Measurements from ENCODE around the gene DUSP10.

Gene DUSP10

DNA sequence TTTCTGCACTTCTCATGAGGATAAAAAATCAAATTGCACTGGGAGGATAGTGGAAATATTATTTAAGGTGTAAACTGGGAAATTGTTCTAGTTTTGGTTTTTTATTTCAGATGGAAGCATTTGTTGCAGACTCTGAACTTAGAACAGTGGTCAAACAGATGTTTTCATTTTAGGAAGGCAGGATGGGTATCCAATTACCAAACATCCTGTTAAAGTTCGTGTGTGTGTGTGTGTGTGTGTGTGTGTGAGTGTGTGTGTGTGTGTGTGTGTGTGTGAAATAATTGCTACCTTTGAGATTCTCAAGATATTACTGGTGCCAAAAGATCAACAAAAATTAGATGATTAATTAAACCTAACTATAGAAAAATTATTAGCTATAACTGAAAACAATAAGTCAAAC, 24.3 kb upstream of the DUSP10 start:
- H3K4me3 ChIP-seq (ENCODE audit: low read depth, low read length): no peak overlapping the region
- TF ChIP-seq, protein P1, sequence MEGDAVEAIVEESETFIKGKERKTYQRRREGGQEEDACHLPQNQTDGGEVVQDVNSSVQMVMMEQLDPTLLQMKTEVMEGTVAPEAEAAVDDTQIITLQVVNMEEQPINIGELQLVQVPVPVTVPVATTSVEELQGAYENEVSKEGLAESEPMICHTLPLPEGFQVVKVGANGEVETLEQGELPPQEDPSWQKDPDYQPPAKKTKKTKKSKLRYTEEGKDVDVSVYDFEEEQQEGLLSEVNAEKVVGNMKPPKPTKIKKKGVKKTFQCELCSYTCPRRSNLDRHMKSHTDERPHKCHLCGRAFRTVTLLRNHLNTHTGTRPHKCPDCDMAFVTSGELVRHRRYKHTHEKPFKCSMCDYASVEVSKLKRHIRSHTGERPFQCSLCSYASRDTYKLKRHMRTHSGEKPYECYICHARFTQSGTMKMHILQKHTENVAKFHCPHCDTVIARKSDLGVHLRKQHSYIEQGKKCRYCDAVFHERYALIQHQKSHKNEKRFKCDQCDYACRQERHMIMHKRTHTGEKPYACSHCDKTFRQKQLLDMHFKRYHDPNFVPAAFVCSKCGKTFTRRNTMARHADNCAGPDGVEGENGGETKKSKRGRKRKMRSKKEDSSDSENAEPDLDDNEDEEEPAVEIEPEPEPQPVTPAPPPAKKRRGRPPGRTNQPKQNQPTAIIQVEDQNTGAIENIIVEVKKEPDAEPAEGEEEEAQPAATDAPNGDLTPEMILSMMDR (conservative IDR thresholded peaks at IDR 0.05; ENCODE audit: low read depth, low read length): no peak
- peak; percentile 83 for DNase-seq (ENCODE audit: low read depth)

- DNase-seq (ENCODE audit: low read depth): no peak
- no peak overlapping the region for H3K4me3 ChIP-seq (ENCODE audit: low read depth, low read length)
- TF ChIP-seq, protein P1 (conservative IDR thresholded peaks at IDR 0.05; ENCODE audit: low read depth, low read length): no peak
Measured at GRCh38 chr1:221765527-221765926, 23.6 kb upstream of the DUSP10 start.

DNA sequence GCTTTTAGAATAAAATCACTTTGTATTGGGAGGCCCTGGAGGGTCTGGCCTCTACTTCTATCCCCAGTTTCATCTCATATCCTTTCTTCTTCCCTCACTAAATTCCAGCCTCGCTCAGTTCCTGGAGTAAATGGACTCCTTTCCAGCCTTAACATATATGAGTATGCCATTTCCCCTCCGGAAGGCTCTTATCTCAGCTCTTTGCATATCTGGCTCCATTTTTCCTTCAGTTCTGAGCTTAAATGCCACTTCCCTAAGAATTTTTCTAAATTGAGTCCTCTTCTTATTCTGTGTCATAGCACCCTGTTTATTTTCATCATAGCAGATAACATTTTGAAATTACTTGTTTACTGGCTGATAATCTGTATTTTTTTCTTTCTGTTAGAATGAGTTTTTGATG, 20.2 kb upstream of the DUSP10 start:
- TF ChIP-seq, protein P1 (conservative IDR thresholded peaks at IDR 0.05; ENCODE audit: low read depth, low read length): no peak
- H3K4me3 ChIP-seq (ENCODE audit: low read depth, low read length): no peak overlapping the region

DNA sequence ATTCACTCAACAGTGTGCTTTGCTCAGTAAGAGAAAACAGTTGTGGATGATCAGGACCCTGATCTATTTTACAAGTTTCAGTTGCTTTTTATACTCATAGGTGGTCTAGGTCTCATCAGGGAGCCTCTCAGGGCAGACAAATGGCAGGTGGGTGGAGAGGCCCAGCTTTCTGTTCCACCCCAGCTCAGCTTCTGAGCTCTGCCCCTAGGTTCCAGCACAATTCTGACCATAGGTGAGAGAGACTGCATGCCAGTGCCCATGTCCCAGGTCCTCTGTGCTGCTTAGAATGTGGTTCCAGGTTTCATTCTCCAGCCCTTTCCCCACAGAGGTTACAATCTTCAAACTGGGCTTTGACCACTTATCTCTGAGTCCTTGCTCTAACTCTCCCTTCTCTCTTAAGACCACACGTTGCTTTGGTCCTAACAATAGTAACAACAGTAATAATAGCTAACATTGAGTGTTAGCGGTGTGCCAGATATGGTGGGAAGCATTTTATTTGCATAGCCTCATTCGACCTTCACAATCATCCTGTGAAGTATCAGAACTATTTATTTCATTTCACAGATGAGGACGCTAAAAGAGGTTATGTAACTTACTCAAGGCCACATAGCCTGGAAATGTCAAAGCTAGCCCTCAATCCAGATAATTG, 19.6 kb upstream of the DUSP10 start:
- no peak for DNase-seq (ENCODE audit: low read depth)
- TF ChIP-seq, protein P1 (conservative IDR thresholded peaks at IDR 0.05; ENCODE audit: low read depth, low read length): no peak
- no peak overlapping the region for H3K4me3 ChIP-seq (ENCODE audit: low read depth, low read length)

More for the DNA sequence above, 20.2 kb upstream of the DUSP10 start:
- no peak for DNase-seq (ENCODE audit: low read depth)

DNA sequence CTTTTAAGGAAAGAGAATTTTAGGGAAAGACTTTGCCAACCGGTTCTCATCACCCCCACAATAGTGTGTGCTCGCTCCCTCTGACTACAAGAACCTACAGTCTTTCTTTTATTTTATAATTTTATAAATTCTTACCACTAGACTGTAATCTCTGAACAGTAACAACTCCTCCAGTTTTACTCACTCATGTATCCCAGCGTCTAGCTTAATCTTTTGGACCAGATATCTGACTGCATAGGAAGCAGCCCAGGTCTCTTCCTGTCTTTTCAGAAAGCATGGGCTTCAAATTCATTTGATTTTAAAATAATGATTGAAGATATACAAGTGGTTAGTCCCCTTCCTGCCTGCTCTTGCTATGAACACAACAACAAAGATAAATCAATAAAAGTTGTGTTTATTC, 19.0 kb upstream of the DUSP10 start:
- no peak overlapping the region for H3K4me3 ChIP-seq (ENCODE audit: low read depth, low read length)
- TF ChIP-seq, protein P1 (conservative IDR thresholded peaks at IDR 0.05; ENCODE audit: low read depth, low read length): no peak
- no peak for DNase-seq (ENCODE audit: low read depth)

DNA sequence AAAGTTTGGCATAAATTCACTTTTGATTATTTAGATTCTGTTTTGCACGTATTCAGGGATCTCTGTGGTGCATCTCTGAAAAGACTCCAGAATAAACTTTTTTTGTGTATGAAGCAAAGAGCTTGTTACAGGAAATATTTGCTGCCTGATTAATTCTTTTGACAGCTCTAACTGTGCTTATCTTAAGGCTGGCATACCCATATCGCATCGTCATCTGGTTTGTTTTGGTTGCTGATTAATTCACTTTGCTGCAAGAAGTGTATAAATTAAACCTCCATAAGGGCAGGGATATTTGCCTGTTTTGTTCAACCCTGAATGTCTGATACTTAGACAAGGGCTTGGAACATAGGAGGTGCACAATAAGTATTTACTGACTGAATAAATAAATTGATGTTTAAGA, 17.5 kb upstream of the DUSP10 start:
- TF ChIP-seq, protein P1 (conservative IDR thresholded peaks at IDR 0.05; ENCODE audit: low read depth, low read length): no peak
- DNase-seq (ENCODE audit: low read depth): peak; percentile 41
- H3K4me3 ChIP-seq (ENCODE audit: low read depth, low read length): no peak overlapping the region

GRCh38 chr1:221758455-221758854, 16.6 kb upstream of the DUSP10 start:
- no peak overlapping the region for H3K4me3 ChIP-seq (ENCODE audit: low read depth, low read length)
- TF ChIP-seq, protein P1 (conservative IDR thresholded peaks at IDR 0.05; ENCODE audit: low read depth, low read length): no peak
- DNase-seq (ENCODE audit: low read depth): no peak

All from choroid plexus epithelial cell (primary cell).